Esophagus muscularis mucosa (tissue), 4 donors: ENCODE results near the gene CCL5. TPM values are rescaled to one million over a fixed set of nuclear protein-coding genes. Genes with fewer than 3 reads are reported as not detected.

Experiments used
- DNase-seq: peaks from one replicate; pipeline ENCODE4 v3.0.0-alpha.2; 2017; ENCODE audit errors: extremely low spot score
- H3K27ac ChIP-seq, 4 donors: fragments of 200-600 bp; sonication (generic); replicated peaks in 1 of 4; 1 replicate in 3 of 4; 2 replicates in 1 of 4; pipeline ENCODE4 v1.5.1; 2016 to 2019; ENCODE audit warnings: mild to moderate bottlenecking in 1 of 4
- H3K27me3 ChIP-seq, 4 donors: fragments of 200-600 bp; sonication (generic); one replicate each; pipeline versions ENCODE4 v1.5.1 to v1.6.0; 2016 to 2019
- H3K36me3 ChIP-seq, 4 donors: fragments of 200-600 bp; sonication (generic); one replicate each; pipeline ENCODE4 v1.5.1; 2016 to 2019
- H3K4me1 ChIP-seq, 4 donors: fragments of 200-600 bp; sonication (generic); one replicate each; pipeline ENCODE4 v1.5.1; 2016 to 2019
- H3K4me3 ChIP-seq, 4 donors: fragments of 200-600 bp; sonication (generic); 1 replicate in 2 of 4; 2 replicates in 2 of 4; pipeline ENCODE4 v1.5.1; 2016 to 2019; ENCODE audit warnings: mild to moderate bottlenecking in 4 of 4, moderate library complexity in 1 of 4
- H3K9me3 ChIP-seq, 4 donors: fragments of 200-600 bp; sonication (generic); 1 replicate in 3 of 4; 2 replicates in 1 of 4; pipeline ENCODE4 v1.5.1; 2016 to 2019
- CTCF ChIP-seq, 3 experiments: fragments of 200-600 bp in 2 of 3; fragments of 450-650 bp in 1 of 3; sonication (generic) in 2 of 3; IDR thresholded peaks; one replicate each; pipeline ENCODE4 v1.5.1; 2017 to 2019; ENCODE audit warnings: antibody characterized with exemption in 3 of 3, mild to moderate bottlenecking in 2 of 3, moderate library complexity in 1 of 3
- EP300 ChIP-seq: sonication (generic); formaldehyde crosslinking; IDR thresholded peaks from one replicate; pipeline ENCODE4 v1.6.1; 2017; ENCODE audit warnings: antibody characterized with exemption
- POLR2A ChIP-seq: fragments of 450-650 bp; IDR thresholded peaks from one replicate; pipeline ENCODE4 v1.6.1; 2017; ENCODE audit warnings: antibody characterized with exemption, moderate library complexity, mild to moderate bottlenecking, low read depth
- POLR2AphosphoS5 ChIP-seq, 2 donors: sonication (generic); formaldehyde crosslinking; IDR thresholded peaks; one replicate each; pipeline ENCODE4 v1.6.1; 2017; ENCODE audit warnings: antibody characterized with exemption in 2 of 2
- WGBS: methylation state at CpG from one replicate; pipeline ENCODE4 v1.1.5; 2018; 5-methylcytosine and 5-hydroxymethylcytosine counted together
- intact Hi-C: fragments of 100-400 bp; cut with DNase I; formaldehyde crosslinking; loops from one replicate; pipeline ENCODE4 v1.15.1; 2023
- total RNA-seq, 4 donors: library from RNA; depleted of rRNA; stranded (reverse); fragments of >200 nt; gene quantifications; one replicate each; pipeline versions ENCODE4 v1.1.0 to v1.2.1, GENCODE V29; 2016

Gene CCL5
- total RNA-seq = 10 to 100 TPM in 1 of 4 donors, 1 to 10 TPM in 3; 1.6 to 11.3 (median 2.2) TPM

- Histone ChIP-seq H3K27ac (no peak within 1 kb of the TSS), H3K36me3 (no peaks in the 10 kb centered on the region), H3K4me1 (no peaks in the 10 kb centered on the region), H3K4me3 (no peak within 1 kb of the TSS), H3K9me3 (no peaks in the 10 kb centered on the region), H3K27me3 (no peaks in the 10 kb centered on the region)
- 73% methylated on average over 11 of the region's 11 CpGs for WGBS
- TF ChIP-seq POLR2A = no peak
- TF ChIP-seq EP300 = no peak
- TF ChIP-seq CTCF (IDR thresholded peaks at IDR 0.05) = no peak
- no peak for TF ChIP-seq POLR2AphosphoS5 (IDR thresholded peaks at IDR 0.05)
- DNase-seq = no peak
- intact Hi-C loops = no loop called here
Measured at GRCh38 chr17:35879773-35880654, at the start of gene CCL5. Gene CCL5, minus strand, starts transcription at chr17:35880360.

GRCh38 chr17:35927714-35928113, 47.6 kb upstream of the CCL5 start:
- Histone ChIP-seq H3K4me3 (no peak overlapping the region), H3K27ac (no peak overlapping the region), H3K36me3 (no peaks in the 10 kb centered on the region), H3K4me1 (peaks cover 13 to 22% (median 18%) of the 10 kb centered on the region in 4 donors), H3K9me3 (no peaks in the 10 kb centered on the region), H3K27me3 (peaks cover 0 to 17% (median 6%) of the 10 kb centered on the region in 4 donors)
- TF ChIP-seq CTCF (IDR thresholded peaks at IDR 0.05) = no peak
- TF ChIP-seq POLR2A = no peak
- TF ChIP-seq EP300 = no peak
- no peak for TF ChIP-seq POLR2AphosphoS5 (IDR thresholded peaks at IDR 0.05)
- intact Hi-C loops = no loop called here
- DNase-seq = no peak

DNA sequence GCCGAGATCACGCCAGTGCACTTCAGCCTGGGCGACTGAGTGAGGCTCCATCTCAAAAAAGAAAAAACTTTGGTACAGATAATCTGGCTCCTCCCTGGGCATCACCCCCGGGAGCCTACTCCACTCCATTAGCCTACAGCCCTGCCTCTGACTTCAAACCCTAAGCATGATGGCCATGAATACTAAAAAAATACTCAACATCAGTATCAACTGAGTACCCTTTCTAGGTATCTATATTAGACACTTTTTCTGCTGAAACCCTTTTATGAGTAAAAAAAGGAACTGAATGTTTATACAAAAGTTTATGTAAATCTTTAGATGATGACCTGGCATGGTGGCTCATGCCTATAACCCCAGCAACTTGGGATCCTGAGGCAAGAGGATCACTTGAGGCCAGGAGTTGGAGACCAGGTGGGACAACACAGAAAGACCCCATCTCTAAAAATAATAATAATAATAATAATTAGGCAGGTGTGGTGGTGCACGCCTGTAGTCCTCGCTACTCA, 43.5 kb upstream of the CCL5 start:
- H3K4me3 ChIP-seq = no peak overlapping the region
- H3K27ac ChIP-seq = no peak overlapping the region
- H3K27me3 ChIP-seq = peaks cover 0 to 9% (median 0%) of the 10 kb centered on the region in 4 donors
- no peak for DNase-seq
- no peaks in the 10 kb centered on the region for H3K36me3 ChIP-seq
- no peaks in the 10 kb centered on the region for H3K4me1 ChIP-seq
- intact Hi-C loops = no loop called here
- no peak for TF ChIP-seq CTCF (IDR thresholded peaks at IDR 0.05)
- TF ChIP-seq EP300 = no peak
- no peaks in the 10 kb centered on the region for H3K9me3 ChIP-seq
- WGBS = 95% methylated on average over 6 of the region's 6 CpGs

- H3K9me3 ChIP-seq = no peaks in the 10 kb centered on the region
- peaks cover 0 to 4% (median 0%) of the 10 kb centered on the region in 4 donors for H3K27me3 ChIP-seq
- H3K36me3 ChIP-seq = no peaks in the 10 kb centered on the region
- intact Hi-C loops = no loop called here
- TF ChIP-seq POLR2AphosphoS5 (IDR thresholded peaks at IDR 0.05) (no peak), POLR2A (no peak), EP300 (no peak), CTCF (IDR thresholded peaks at IDR 0.05) (no peak)
- no peak overlapping the region for H3K27ac ChIP-seq
- 100% methylated on average over 1 of the region's 1 CpG for WGBS
- H3K4me1 ChIP-seq = no peaks in the 10 kb centered on the region
- H3K4me3 ChIP-seq = no peak overlapping the region
- DNase-seq = no peak
Measured at GRCh38 chr17:35920229-35920628, 40.1 kb upstream of the CCL5 start.
